K562 (cell line): ENCODE data around the gene CLCNKB. TPM values are rescaled to one million over a fixed set of nuclear protein-coding genes. Genes with fewer than 3 reads are reported as not detected.
A peak's percentile ranks its signal among the peaks of the same experiment; 100 is the strongest.

Experiments
- DPF2 ChIP-seq: fragments of 450-650 bp; IDR thresholded peaks from 2 replicates; pipeline ENCODE4 v1.6.1; 2016
- FOXJ3 ChIP-seq: sonication (generic); formaldehyde crosslinking; IDR thresholded peaks from 2 replicates; pipeline ENCODE4 v1.4.0; 2020; ENCODE audit warnings: mild to moderate bottlenecking, missing genetic modification reagents
- HLTF ChIP-seq: fragments of 450-650 bp; IDR thresholded peaks from 2 replicates; pipeline ENCODE4 v1.6.1; 2016
- MAFK ChIP-seq: IDR thresholded peaks from 2 replicates; pipeline ENCODE4 v1.6.1; 2011; ENCODE audit warnings: low read length, improper control_type of control experiment
- RAD21 ChIP-seq, 2 experiments: fragments of 250-450 bp in 1 of 2; fragments of 450-650 bp in 1 of 2; sonication (Bioruptor Pico) in 1 of 2; formaldehyde crosslinking in 1 of 2; IDR thresholded peaks in 1 of 2; conservative IDR thresholded peaks in 1 of 2; 2 replicates each; pipeline versions ENCODE4 v1.4.0 to v1.8.0; 2020 to 2022; ENCODE audit warnings: mild to moderate bottlenecking in 2 of 2, moderate library complexity in 1 of 2
- RCOR1 ChIP-seq, 2 experiments: IDR thresholded peaks; 2 replicates each; pipeline ENCODE4 v1.6.1; 2012; ENCODE audit warnings: low read depth in 2 of 2, low read length in 2 of 2, borderline replicate concordance in 1 of 2, improper control_type of control experiment in 1 of 2
- SMC3 ChIP-seq: conservative IDR thresholded peaks from 2 replicates; pipeline ENCODE4 v1.6.1; 2011; ENCODE audit warnings: low read depth, low read length, improper control_type of control experiment; ENCODE audit not compliant: insufficient read depth
- SPI1 ChIP-seq: IDR thresholded peaks from 2 replicates; pipeline ENCODE4 v1.6.1; 2011; ENCODE audit warnings: low read depth, low read length, control low read depth, borderline replicate concordance
- ZKSCAN8 ChIP-seq: fragments of 200-800 bp; sonication (Bioruptor generic); IDR thresholded peaks from 2 replicates; pipeline ENCODE4 v1.6.1; 2016; ENCODE audit warnings: missing genetic modification characterization, missing compliant biosample characterization
- ZNF384 ChIP-seq: IDR thresholded peaks from 2 replicates; pipeline ENCODE4 v1.6.1; 2012; ENCODE audit warnings: low read depth, low read length, improper control_type of control experiment
- ZNF766 ChIP-seq: fragments of 200-800 bp; sonication (Bioruptor generic); conservative IDR thresholded peaks from 2 replicates; pipeline ENCODE4 v1.6.1; 2016; ENCODE audit warnings: missing genetic modification characterization, missing compliant biosample characterization
- polyA plus RNA-seq, 8 experiments: library from polyadenylated mRNA; depleted of rRNA in 4 of 8; stranded (reverse) in 5 of 8; unstranded in 3 of 8; fragments of >200 nt; fragmentation: Nextera tagmentation in 2 of 8; fragmentation: Illumina TruSeq in 1 of 8; extraction: Ambion mirVana in 2 of 8; extraction: Trizol in 1 of 8; gene quantifications; 2 replicates each; pipeline versions ENCODE4 v1.2.1 to v1.2.3, GENCODE V29; 2011 to 2014; ENCODE audit warnings: inconsistent platforms in 1 of 8, missing spikeins in 1 of 8
- total RNA-seq, 7 experiments: library from RNA; depleted of rRNA in 6 of 7; stranded (reverse); fragments of >200 nt in 6 of 7; fragmentation: Illumina TruSeq in 2 of 7; extraction: Trizol in 2 of 7; gene quantifications; 2 replicates each; pipeline versions ENCODE4 v1.2.1 to v1.2.3, GENCODE V29; 2011 to 2021; ENCODE audit warnings: low replicate concordance in 1 of 7
- TF ChIP-seq, protein P1 (sequence below): fragments of 250-450 bp; sonication (Bioruptor Pico); IDR thresholded peaks from 2 replicates; pipeline ENCODE4 v1.4.0; 2020
- TF ChIP-seq, protein P2 (sequence below): fragments of 250-450 bp; sonication (Bioruptor Pico); IDR thresholded peaks from 2 replicates; pipeline ENCODE4 v1.4.0; 2020; ENCODE audit warnings: mild to moderate bottlenecking, moderate library complexity

CLCNKB gene
- total and polyA plus RNA-seq, 9 of the 15 experiments (the other 6 are each of a cell fraction or from before 2014, with no cell fraction given), result 0.08 to 1.7 (median 0.64) TPM

DNA sequence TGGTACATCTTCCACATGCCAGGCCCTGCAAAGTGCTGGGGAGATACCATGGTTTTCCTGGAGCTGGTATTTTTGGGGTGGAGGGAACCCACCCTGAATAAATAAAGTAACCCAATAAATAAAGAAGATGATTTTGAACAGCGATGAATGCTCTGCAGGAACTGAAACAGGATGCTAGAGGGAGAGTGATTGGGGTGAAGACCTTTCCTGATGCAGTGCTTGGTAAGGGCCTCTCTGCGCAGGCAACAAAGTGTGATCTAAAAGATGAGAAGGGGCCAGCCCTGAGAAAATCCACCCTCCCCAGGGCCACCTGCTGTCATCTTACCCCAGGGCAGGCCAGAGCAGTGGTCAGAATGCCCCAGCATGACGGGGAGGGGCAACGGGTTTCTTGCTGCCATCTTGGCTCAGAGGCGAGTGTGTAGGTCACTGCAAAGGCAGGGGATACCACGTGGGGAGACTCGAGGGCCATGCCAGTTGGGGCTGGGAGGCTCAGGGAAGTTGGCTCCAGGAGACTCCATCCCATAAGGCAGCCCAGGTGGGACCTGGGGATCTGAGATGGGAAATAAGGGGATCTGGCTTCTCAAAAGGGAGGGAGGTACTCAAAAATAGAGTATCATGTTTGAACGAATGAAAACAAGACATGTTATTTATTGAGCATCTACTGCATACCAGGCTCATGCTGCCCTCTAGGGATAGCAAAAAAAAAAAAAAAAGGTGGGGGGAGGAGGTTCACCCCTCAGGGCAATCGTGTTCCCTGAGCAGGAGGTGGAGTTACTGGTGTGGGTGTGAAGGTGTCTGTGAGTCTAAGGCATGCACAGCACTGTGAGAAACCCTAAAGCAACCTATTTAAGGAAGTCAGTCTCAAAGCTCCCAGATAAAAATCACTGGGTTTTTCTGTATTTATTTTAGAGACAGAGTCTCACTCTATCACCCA is 36.8 kb upstream of the CLCNKB start (continued):
- TF ChIP-seq, protein P1, sequence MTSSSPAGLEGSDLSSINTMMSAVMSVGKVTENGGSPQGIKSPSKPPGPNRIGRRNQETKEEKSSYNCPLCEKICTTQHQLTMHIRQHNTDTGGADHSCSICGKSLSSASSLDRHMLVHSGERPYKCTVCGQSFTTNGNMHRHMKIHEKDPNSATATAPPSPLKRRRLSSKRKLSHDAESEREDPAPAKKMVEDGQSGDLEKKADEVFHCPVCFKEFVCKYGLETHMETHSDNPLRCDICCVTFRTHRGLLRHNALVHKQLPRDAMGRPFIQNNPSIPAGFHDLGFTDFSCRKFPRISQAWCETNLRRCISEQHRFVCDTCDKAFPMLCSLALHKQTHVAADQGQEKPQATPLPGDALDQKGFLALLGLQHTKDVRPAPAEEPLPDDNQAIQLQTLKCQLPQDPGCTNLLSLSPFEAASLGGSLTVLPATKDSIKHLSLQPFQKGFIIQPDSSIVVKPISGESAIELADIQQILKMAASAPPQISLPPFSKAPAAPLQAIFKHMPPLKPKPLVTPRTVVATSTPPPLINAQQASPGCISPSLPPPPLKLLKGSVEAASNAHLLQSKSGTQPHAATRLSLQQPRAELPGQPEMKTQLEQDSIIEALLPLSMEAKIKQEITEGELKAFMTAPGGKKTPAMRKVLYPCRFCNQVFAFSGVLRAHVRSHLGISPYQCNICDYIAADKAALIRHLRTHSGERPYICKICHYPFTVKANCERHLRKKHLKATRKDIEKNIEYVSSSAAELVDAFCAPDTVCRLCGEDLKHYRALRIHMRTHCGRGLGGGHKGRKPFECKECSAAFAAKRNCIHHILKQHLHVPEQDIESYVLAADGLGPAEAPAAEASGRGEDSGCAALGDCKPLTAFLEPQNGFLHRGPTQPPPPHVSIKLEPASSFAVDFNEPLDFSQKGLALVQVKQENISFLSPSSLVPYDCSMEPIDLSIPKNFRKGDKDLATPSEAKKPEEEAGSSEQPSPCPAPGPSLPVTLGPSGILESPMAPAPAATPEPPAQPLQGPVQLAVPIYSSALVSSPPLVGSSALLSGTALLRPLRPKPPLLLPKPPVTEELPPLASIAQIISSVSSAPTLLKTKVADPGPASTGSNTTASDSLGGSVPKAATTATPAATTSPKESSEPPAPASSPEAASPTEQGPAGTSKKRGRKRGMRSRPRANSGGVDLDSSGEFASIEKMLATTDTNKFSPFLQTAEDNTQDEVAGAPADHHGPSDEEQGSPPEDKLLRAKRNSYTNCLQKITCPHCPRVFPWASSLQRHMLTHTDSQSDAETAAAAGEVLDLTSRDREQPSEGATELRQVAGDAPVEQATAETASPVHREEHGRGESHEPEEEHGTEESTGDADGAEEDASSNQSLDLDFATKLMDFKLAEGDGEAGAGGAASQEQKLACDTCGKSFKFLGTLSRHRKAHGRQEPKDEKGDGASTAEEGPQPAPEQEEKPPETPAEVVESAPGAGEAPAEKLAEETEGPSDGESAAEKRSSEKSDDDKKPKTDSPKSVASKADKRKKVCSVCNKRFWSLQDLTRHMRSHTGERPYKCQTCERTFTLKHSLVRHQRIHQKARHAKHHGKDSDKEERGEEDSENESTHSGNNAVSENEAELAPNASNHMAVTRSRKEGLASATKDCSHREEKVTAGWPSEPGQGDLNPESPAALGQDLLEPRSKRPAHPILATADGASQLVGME, result no peak
- peak; percentile 87 for TF ChIP-seq ZNF384
- peak in 1 of 2 experiments; percentile 48; a peak in 1 of 4 replicates for TF ChIP-seq RCOR1 (IDR thresholded peaks at IDR 0.05; ENCODE audit: borderline replicate concordance in 1 of 2, low read depth in 2 of 2, low read length in 2 of 2)
- TF ChIP-seq DPF2, result 0 out of 2 replicates have a peak, but pooled peaks have one; percentile 22
- peak; percentile 67; the same call in 1 of the 2 replicates for TF ChIP-seq ZNF766 (CRISPR knock-in tag)
- TF ChIP-seq FOXJ3 (CRISPR knock-in tag), result no peak
- TF ChIP-seq MAFK, result no peak
- TF ChIP-seq ZKSCAN8 (CRISPR knock-in tag), result peak; percentile 94
- peak in 1 of 2 experiments; percentile 37; a peak in 2 of 4 replicates for TF ChIP-seq RAD21 (CRISPR knock-in tag; conservative IDR thresholded peaks at IDR 0.05 in 1 of 2, IDR thresholded peaks at IDR 0.05 in 1 of 2)
- peak; percentile 63; the same call in 1 of the 2 replicates for TF ChIP-seq SPI1
- peak; percentile 39; the same call in 1 of the 2 replicates for TF ChIP-seq HLTF
- peak; percentile 40; the same call in 1 of the 2 replicates for TF ChIP-seq SMC3
- TF ChIP-seq, protein P2, sequence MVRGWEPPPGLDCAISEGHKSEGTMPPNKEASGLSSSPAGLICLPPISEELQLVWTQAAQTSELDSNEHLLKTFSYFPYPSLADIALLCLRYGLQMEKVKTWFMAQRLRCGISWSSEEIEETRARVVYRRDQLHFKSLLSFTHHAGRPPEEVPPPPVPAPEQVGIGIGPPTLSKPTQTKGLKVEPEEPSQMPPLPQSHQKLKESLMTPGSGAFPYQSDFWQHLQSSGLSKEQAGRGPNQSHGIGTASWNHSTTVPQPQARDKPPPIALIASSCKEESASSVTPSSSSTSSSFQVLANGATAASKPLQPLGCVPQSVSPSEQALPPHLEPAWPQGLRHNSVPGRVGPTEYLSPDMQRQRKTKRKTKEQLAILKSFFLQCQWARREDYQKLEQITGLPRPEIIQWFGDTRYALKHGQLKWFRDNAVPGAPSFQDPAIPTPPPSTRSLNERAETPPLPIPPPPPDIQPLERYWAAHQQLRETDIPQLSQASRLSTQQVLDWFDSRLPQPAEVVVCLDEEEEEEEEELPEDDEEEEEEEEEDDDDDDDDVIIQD (CRISPR knock-in tag), result no peak
